Colonic mucosa (tissue), 4 donors: ENCODE measurements around the gene CDH4. TPM values are rescaled to one million over a fixed set of nuclear protein-coding genes. Genes with fewer than 3 reads are reported as not detected.

ENCODE experiments used
- DNase-seq: peaks from one replicate; pipeline ENCODE4 v3.0.0-alpha.2; 2020
- H3K27ac ChIP-seq: fragments of 200-600 bp; one replicate; pipeline ENCODE4 v1.8.0; 2021
- H3K27me3 ChIP-seq: fragments of 200-600 bp; one replicate; pipeline ENCODE4 v1.8.0; 2021
- H3K36me3 ChIP-seq: fragments of 200-600 bp; one replicate; pipeline ENCODE4 v1.8.0; 2021
- H3K4me1 ChIP-seq: fragments of 200-600 bp; one replicate; pipeline ENCODE4 v1.8.0; 2021; ENCODE audit warnings: mild to moderate bottlenecking
- H3K4me3 ChIP-seq: fragments of 200-600 bp; one replicate; pipeline ENCODE4 v1.8.0; 2021
- H3K9ac ChIP-seq, 2 donors: one replicate each; pipeline ENCODE4 v1.7.0; 2013; ENCODE audit warnings: control low read depth in 2 of 2, low read depth in 2 of 2, low read length in 2 of 2
- H3K9me3 ChIP-seq: fragments of 200-600 bp; one replicate; pipeline ENCODE4 v1.8.0; 2021
- CTCF ChIP-seq: fragments of 200-600 bp; IDR thresholded peaks from one replicate; pipeline ENCODE4 v1.8.0; 2022; ENCODE audit warnings: antibody characterized with exemption, mild to moderate bottlenecking
- intact Hi-C: fragments of 100-400 bp; cut with DNase I; formaldehyde crosslinking; loops from one replicate; pipeline ENCODE4 v1.14.1; 2022
- total RNA-seq, 2 donors: library from RNA; stranded (reverse); fragmentation: NEBNext Ultra II Directional in 1 of 2; extraction: Animal tissue kit (Norgen Biotek cat#: 25700) in 1 of 2; gene quantifications; one replicate each; pipeline ENCODE4 v1.2.1, GENCODE V29; 2021
- donor health status: healthy.
- donor health status: DM: no; HTN: no; CAD: no.
- donor health status: DM: no; HTN: no; CAD: no.

The CDH4 gene
- total RNA-seq, 2 donors from 2014 or later, result 0.08 TPM; not detected in 1

GRCh38 chr20:61320691-61321425 is 68.8 kb downstream of the CDH4 start:
- DNase-seq, result no peak
- no peak overlapping the region for H3K4me3 ChIP-seq
- H3K9me3 ChIP-seq, result no peaks in the 10 kb centered on the region
- TF ChIP-seq CTCF, result no peak
- H3K27ac ChIP-seq, result no peak overlapping the region
- H3K4me1 ChIP-seq, result no peaks in the 10 kb centered on the region
- no peak overlapping the region for H3K9ac ChIP-seq
- H3K36me3 ChIP-seq, result no peaks in the 10 kb centered on the region
- H3K27me3 ChIP-seq, result no peaks in the 10 kb centered on the region
- intact Hi-C loops, result no loop called here

GRCh38 chr20:61321481-61321880 is 69.4 kb downstream of the CDH4 start:
- TF ChIP-seq CTCF, result no peak
- no peaks in the 10 kb centered on the region for H3K36me3 ChIP-seq
- H3K27ac ChIP-seq, result no peak overlapping the region
- DNase-seq, result no peak
- no peak overlapping the region for H3K9ac ChIP-seq
- intact Hi-C loops, result no loop called here
- H3K9me3 ChIP-seq, result no peaks in the 10 kb centered on the region
- H3K4me1 ChIP-seq, result no peaks in the 10 kb centered on the region
- no peaks in the 10 kb centered on the region for H3K27me3 ChIP-seq
- no peak overlapping the region for H3K4me3 ChIP-seq

- no peak for DNase-seq
- intact Hi-C loops, result no loop called here
Observed at GRCh38 chr20:61322151-61322865, 70.2 kb downstream of the CDH4 start.

GRCh38 chr20:61324906-61325305 is 72.8 kb downstream of the CDH4 start:
- H3K27ac ChIP-seq, result no peak overlapping the region
- no peak for DNase-seq
- no peaks in the 10 kb centered on the region for H3K9me3 ChIP-seq
- H3K4me1 ChIP-seq, result no peaks in the 10 kb centered on the region
- no peak overlapping the region for H3K9ac ChIP-seq
- H3K36me3 ChIP-seq, result no peaks in the 10 kb centered on the region
- H3K27me3 ChIP-seq, result no peaks in the 10 kb centered on the region
- TF ChIP-seq CTCF, result no peak
- no peak overlapping the region for H3K4me3 ChIP-seq
- intact Hi-C loops, result no loop called here

More at GRCh38 chr20:61322151-61322865, 70.2 kb downstream of the CDH4 start:
- TF ChIP-seq CTCF, result no peak
- no peak overlapping the region for H3K9ac ChIP-seq
- H3K9me3 ChIP-seq, result no peaks in the 10 kb centered on the region
- no peaks in the 10 kb centered on the region for H3K4me1 ChIP-seq
- H3K4me3 ChIP-seq, result no peak overlapping the region
- no peaks in the 10 kb centered on the region for H3K27me3 ChIP-seq
- H3K27ac ChIP-seq, result no peak overlapping the region
- H3K36me3 ChIP-seq, result no peaks in the 10 kb centered on the region

- no peak overlapping the region for H3K27ac ChIP-seq
- no peaks in the 10 kb centered on the region for H3K9me3 ChIP-seq
- no peaks in the 10 kb centered on the region for H3K36me3 ChIP-seq
- H3K4me1 ChIP-seq, result no peaks in the 10 kb centered on the region
- TF ChIP-seq CTCF, result no peak
- no peak for DNase-seq
- intact Hi-C loops, result no loop called here
- H3K27me3 ChIP-seq, result no peaks in the 10 kb centered on the region
- no peak overlapping the region for H3K9ac ChIP-seq
- no peak overlapping the region for H3K4me3 ChIP-seq
Observed at GRCh38 chr20:61325718-61326117, 73.7 kb downstream of the CDH4 start.
